SU-DHL-6 (cell line): ENCODE measurements around the gene TNN.

Experiments used
- H2AFZ ChIP-seq: fragments of 200-600 bp; sonication (generic); 2 replicates; pipeline ENCODE4 v1.6.1; 2014; ENCODE audit warnings: low read depth, mild to moderate bottlenecking, moderate library complexity, mixed read lengths, antibody characterized with exemption, low read length; ENCODE audit not compliant: severe bottlenecking
- H3F3A ChIP-seq: fragments of 200-600 bp; shearing (Covaris generic); 2 replicates; pipeline ENCODE4 v1.6.0; 2016; ENCODE audit warnings: antibody characterized with exemption, mild to moderate bottlenecking; ENCODE audit not compliant: insufficient read depth
- H3K27ac ChIP-seq: fragments of 200-600 bp; sonication (generic); 2 replicates; pipeline ENCODE4 v1.5.1; 2016; ENCODE audit warnings: low read depth, mild to moderate bottlenecking, low read length, moderate library complexity, mixed read lengths
- H3K27me3 ChIP-seq: fragments of 200-600 bp; sonication (generic), shearing (Covaris generic); 2 replicates; pipeline ENCODE4 v1.6.0; 2014; ENCODE audit warnings: mild to moderate bottlenecking, low read length
- H3K36me3 ChIP-seq: fragments of 200-600 bp; sonication (generic); 2 replicates; pipeline ENCODE4 v1.6.1; 2014; ENCODE audit warnings: mild to moderate bottlenecking, low read length, mixed read lengths
- H3K4me2 ChIP-seq: fragments of 300-600, 200-600 bp; shearing (Covaris generic), sonication (generic); 2 replicates; pipeline ENCODE4 v1.6.0; 2014; ENCODE audit warnings: low read length, low read depth, mild to moderate bottlenecking; ENCODE audit not compliant: poor library complexity, severe bottlenecking
- H3K4me3 ChIP-seq: fragments of 200-600 bp; sonication (generic); 2 replicates; pipeline ENCODE4 v1.5.1; 2014; ENCODE audit warnings: antibody characterized with exemption, low read length, mild to moderate bottlenecking, mixed read lengths; ENCODE audit not compliant: insufficient read depth, poor library complexity, severe bottlenecking
- H3K79me2 ChIP-seq: fragments of 200-600 bp; sonication (generic); 2 replicates; pipeline ENCODE4 v1.6.1; 2014; ENCODE audit warnings: mild to moderate bottlenecking, low read length, moderate library complexity; ENCODE audit not compliant: insufficient read depth
- H3K9ac ChIP-seq: fragments of 200-600 bp; sonication (generic); 2 replicates; pipeline ENCODE4 v1.7.0; 2014; ENCODE audit warnings: mild to moderate bottlenecking, low read length
- H3K9me2 ChIP-seq: fragments of 200-600 bp; sonication (generic); replicated peaks from 2 replicates; pipeline ENCODE4 v1.6.1; 2014; ENCODE audit warnings: low read length; ENCODE audit not compliant: insufficient read depth
- H3K9me3 ChIP-seq: fragments of 200-600 bp; sonication (generic); 2 replicates; pipeline ENCODE4 v1.6.1; 2014; ENCODE audit warnings: low read length, mixed read lengths; ENCODE audit not compliant: insufficient read depth
- H4K20me1 ChIP-seq: fragments of 200-600 bp; sonication (generic); 2 replicates; pipeline ENCODE4 v1.6.1; 2014; ENCODE audit warnings: low read depth, mild to moderate bottlenecking, antibody characterized with exemption, low read length, moderate library complexity, mixed read lengths
- EZH2phosphoT487 ChIP-seq: fragments of 200-600 bp; sonication (generic), shearing (Covaris generic); conservative IDR thresholded peaks from 2 replicates; pipeline ENCODE4 v1.6.1; 2018; ENCODE audit warnings: mild to moderate bottlenecking, antibody characterized with exemption, low read length, moderate library complexity, mixed read lengths
- TF ChIP-seq, protein P1 (sequence below): fragments of 200-600 bp; sonication (generic); IDR thresholded peaks from one replicate; pipeline ENCODE4 v1.5.1; 2017; ENCODE audit warnings: antibody characterized with exemption, mild to moderate bottlenecking, low read length, moderate library complexity; ENCODE audit not compliant: insufficient read depth, poor library complexity, severe bottlenecking

The TNN gene

DNA sequence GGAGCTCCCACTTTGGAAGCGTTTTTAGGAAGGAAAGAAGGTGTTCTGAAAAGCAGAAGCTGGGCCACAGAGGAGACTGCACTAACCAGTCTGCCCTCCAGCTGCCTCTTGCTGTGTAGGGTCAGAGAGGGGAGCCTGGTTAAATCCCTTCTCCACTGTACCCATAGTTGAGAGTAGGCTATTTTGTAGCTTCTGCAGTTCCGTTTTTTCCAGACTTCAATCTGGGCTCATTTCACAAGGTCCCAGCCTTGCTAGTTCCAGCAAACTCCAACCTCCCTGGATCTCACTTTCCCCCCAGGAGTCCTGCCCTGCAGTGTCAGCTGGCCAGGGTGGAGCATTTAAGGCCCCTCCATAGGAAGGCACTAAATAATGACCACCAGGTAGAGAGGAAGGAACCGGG lies 11.0 kb downstream of the TNN start:
- Histone ChIP-seq H3K9ac (no peak overlapping the region), H3K36me3 (no peaks in the 10 kb centered on the region), H3K4me2 (no peak overlapping the region), H3K79me2 (no peaks in the 10 kb centered on the region), H3K27ac (no peak overlapping the region), H3K9me3 (no peaks in the 10 kb centered on the region), H4K20me1 (no peaks in the 10 kb centered on the region), H3K4me3 (no peak overlapping the region), H3F3A (no peaks in the 10 kb centered on the region), H3K9me2 (no peaks in the 10 kb centered on the region), H2AFZ (no peak overlapping the region), H3K27me3 (no peaks in the 10 kb centered on the region)
- no peak for TF ChIP-seq EZH2phosphoT487
- TF ChIP-seq, protein P1, sequence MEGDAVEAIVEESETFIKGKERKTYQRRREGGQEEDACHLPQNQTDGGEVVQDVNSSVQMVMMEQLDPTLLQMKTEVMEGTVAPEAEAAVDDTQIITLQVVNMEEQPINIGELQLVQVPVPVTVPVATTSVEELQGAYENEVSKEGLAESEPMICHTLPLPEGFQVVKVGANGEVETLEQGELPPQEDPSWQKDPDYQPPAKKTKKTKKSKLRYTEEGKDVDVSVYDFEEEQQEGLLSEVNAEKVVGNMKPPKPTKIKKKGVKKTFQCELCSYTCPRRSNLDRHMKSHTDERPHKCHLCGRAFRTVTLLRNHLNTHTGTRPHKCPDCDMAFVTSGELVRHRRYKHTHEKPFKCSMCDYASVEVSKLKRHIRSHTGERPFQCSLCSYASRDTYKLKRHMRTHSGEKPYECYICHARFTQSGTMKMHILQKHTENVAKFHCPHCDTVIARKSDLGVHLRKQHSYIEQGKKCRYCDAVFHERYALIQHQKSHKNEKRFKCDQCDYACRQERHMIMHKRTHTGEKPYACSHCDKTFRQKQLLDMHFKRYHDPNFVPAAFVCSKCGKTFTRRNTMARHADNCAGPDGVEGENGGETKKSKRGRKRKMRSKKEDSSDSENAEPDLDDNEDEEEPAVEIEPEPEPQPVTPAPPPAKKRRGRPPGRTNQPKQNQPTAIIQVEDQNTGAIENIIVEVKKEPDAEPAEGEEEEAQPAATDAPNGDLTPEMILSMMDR = no peak

DNA sequence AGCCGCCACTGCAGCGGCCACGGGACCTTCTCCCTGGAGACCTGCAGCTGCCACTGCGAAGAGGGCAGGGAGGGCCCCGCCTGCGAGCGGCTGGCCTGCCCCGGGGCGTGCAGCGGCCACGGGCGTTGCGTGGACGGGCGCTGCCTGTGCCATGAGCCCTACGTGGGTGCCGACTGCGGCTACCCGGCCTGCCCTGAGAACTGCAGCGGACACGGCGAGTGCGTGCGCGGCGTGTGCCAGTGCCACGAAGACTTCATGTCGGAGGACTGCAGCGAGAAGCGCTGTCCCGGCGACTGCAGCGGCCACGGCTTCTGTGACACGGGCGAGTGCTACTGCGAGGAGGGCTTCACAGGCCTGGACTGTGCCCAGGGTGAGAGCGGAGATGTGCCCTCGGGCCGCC lies 11.7 kb downstream of the TNN start:
- Histone ChIP-seq H3K27me3 (no peaks in the 10 kb centered on the region), H3K36me3 (no peaks in the 10 kb centered on the region), H3K9ac (no peak overlapping the region), H3K27ac (no peak overlapping the region), H3K9me2 (no peaks in the 10 kb centered on the region), H3K79me2 (no peaks in the 10 kb centered on the region), H3F3A (no peaks in the 10 kb centered on the region), H3K4me2 (no peak overlapping the region), H3K9me3 (no peaks in the 10 kb centered on the region), H3K4me3 (no peak overlapping the region), H2AFZ (no peak overlapping the region), H4K20me1 (no peaks in the 10 kb centered on the region)
- no peak for TF ChIP-seq EZH2phosphoT487
- TF ChIP-seq, protein P1 = no peak

DNA sequence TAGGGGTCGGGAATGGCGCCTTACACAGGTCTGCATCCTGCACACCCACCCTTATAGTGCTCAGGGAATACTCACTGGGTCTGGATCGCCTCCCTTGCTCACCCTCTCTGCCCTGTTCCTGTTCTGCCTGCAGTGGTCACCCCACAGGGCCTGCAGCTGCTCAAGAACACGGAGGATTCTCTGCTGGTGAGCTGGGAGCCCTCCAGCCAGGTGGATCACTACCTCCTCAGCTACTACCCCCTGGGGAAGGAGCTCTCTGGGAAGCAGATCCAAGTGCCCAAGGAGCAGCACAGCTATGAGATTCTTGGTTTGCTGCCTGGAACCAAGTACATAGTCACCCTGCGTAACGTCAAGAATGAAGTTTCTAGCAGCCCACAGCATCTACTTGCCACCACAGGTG lies 12.4 kb downstream of the TNN start:
- TF ChIP-seq EZH2phosphoT487 = no peak
- TF ChIP-seq, protein P1 = no peak
- Histone ChIP-seq H4K20me1 (no peaks in the 10 kb centered on the region), H3K9me3 (no peaks in the 10 kb centered on the region), H3K9me2 (no peaks in the 10 kb centered on the region), H3K79me2 (no peaks in the 10 kb centered on the region), H3K36me3 (no peaks in the 10 kb centered on the region), H3K27ac (no peak overlapping the region), H3K4me3 (no peak overlapping the region), H3F3A (no peaks in the 10 kb centered on the region), H3K27me3 (no peaks in the 10 kb centered on the region), H3K9ac (no peak overlapping the region), H2AFZ (no peak overlapping the region), H3K4me2 (no peak overlapping the region)

DNA sequence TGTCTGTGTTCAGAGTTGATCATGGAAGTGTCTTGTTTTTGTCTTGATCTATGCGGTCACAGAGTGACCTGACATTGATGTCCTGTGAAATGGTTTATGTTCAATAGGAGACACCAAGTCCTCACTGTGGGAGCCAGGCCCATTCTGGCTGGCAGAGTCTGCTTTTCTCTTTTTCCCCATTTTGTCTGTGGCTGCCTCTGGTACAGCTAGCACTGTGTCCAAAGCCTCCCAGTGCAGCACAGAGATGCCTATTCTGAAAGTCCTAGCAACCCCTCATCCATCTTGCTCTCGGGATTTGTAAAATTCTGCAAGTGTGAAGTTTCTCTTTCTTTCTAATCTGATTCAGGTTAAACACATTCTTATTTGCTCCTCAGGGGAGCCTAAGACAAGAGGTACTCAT lies 14.3 kb downstream of the TNN start:
- H3K36me3 ChIP-seq = no peaks in the 10 kb centered on the region
- no peak overlapping the region for H3K27ac ChIP-seq
- no peak overlapping the region for H3K9ac ChIP-seq
- H4K20me1 ChIP-seq = no peaks in the 10 kb centered on the region
- no peaks in the 10 kb centered on the region for H3K9me3 ChIP-seq
- H3K9me2 ChIP-seq = no peaks in the 10 kb centered on the region
- TF ChIP-seq EZH2phosphoT487 = no peak
- TF ChIP-seq, protein P1 = no peak
- H3F3A ChIP-seq = no peaks in the 10 kb centered on the region
- H3K4me3 ChIP-seq = no peak overlapping the region
- no peaks in the 10 kb centered on the region for H3K27me3 ChIP-seq
- no peak overlapping the region for H2AFZ ChIP-seq
- H3K79me2 ChIP-seq = no peaks in the 10 kb centered on the region
- H3K4me2 ChIP-seq = no peak overlapping the region
